ENCODE data around the gene TMPRSS11A. TPM values are rescaled to one million over a fixed set of nuclear protein-coding genes. Genes with fewer than 3 reads are reported as not detected.

The TMPRSS11A gene
- total and polyA plus RNA-seq, 2 experiments from 2014 or later: not detected

DNA sequence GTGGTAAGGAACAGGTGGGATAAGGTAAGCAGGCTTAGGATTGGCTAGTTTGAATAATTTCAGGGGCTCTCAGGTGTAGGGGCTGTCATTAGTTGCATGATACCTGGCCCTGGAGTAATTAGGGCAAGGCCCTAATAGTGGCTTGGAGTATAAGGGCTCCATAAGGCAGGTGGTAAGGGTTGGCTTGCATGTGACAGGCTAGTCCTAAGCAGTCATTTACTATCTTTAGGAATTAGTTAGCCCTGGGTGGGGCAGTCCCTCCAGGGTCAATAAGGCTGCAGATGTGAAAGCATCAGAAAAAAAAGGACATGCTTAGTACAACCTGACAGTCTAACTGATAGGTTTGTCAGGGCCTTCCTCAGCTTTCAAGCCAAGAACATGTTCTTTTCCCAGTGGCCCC lies 71.6 kb downstream of the TMPRSS11A start:
- ATAC-seq (no peak), DNase-seq (ENCODE audit: low spot score) (no peak)
- Mint-ChIP-seq H3K27me3 (ENCODE audit: insufficient read depth, low read depth, poor library complexity) (peaks cover 4% of the 10 kb centered on the region), H3K27ac (no peak overlapping the region), H3K9me3 (peaks cover 8% of the 10 kb centered on the region; the same call in 1 of the 3 replicates), H3K4me3 (no peak overlapping the region), H3K4me1 (peaks cover 5% of the 10 kb centered on the region; the same call in 2 of the 3 replicates), H3K36me3 (ENCODE audit: low read depth) (no peaks in the 10 kb centered on the region)
- no peak for TF ChIP-seq POLR2AphosphoS5 (IDR thresholded peaks at IDR 0.05; ENCODE audit: low read depth)
- no peak for TF ChIP-seq STAT1 (IDR thresholded peaks at IDR 0.05; ENCODE audit: unreplicated experiment)
- no peak for TF ChIP-seq CTCF (conservative IDR thresholded peaks at IDR 0.05; ENCODE audit: low read depth in 2 of 2)
- TF ChIP-seq CREB1 (CRISPR knock-in tag; IDR thresholded peaks at IDR 0.05; ENCODE audit: low read depth): no peak
- TF ChIP-seq, protein P1, sequence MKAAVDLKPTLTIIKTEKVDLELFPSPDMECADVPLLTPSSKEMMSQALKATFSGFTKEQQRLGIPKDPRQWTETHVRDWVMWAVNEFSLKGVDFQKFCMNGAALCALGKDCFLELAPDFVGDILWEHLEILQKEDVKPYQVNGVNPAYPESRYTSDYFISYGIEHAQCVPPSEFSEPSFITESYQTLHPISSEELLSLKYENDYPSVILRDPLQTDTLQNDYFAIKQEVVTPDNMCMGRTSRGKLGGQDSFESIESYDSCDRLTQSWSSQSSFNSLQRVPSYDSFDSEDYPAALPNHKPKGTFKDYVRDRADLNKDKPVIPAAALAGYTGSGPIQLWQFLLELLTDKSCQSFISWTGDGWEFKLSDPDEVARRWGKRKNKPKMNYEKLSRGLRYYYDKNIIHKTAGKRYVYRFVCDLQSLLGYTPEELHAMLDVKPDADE (IDR thresholded peaks at IDR 0.05): no peak
- TF ChIP-seq ZNF331 (CRISPR knock-in tag; IDR thresholded peaks at IDR 0.05; ENCODE audit: low read depth): no peak
- TF ChIP-seq NANOG (IDR thresholded peaks at IDR 0.05; ENCODE audit: borderline replicate concordance): no peak
- TF ChIP-seq ZNF114 (CRISPR knock-in tag; IDR thresholded peaks at IDR 0.05): no peak
- no peak for TF ChIP-seq JUNB (IDR thresholded peaks at IDR 0.05; ENCODE audit: unreplicated experiment)
- TF ChIP-seq ZNF462 (CRISPR knock-in tag; IDR thresholded peaks at IDR 0.05): no peak
- no peaks in the 10 kb centered on the region for H3K9me2 ChIP-seq (ENCODE audit: insufficient read depth)
- H3K27me3 ChIP-seq (ENCODE audit: insufficient read depth): no peaks in the 10 kb centered on the region
- no peaks in the 10 kb centered on the region for H4K20me1 ChIP-seq (replicated peaks; ENCODE audit: insufficient read depth)
- H3K4me1 ChIP-seq (ENCODE audit: insufficient read depth): no peaks in the 10 kb centered on the region
- H3F3A ChIP-seq (replicated peaks; ENCODE audit: low read depth): no peaks in the 10 kb centered on the region
- H3K4me3 ChIP-seq: no peak overlapping the region
- no peak overlapping the region for H3K27ac ChIP-seq (ENCODE audit: low read depth)
- H2AFZ ChIP-seq: no peak overlapping the region
- H3K4me2 ChIP-seq: no peak overlapping the region
- no peaks in the 10 kb centered on the region for H3K79me2 ChIP-seq (replicated peaks; ENCODE audit: insufficient read depth)
- H3K36me3 ChIP-seq (ENCODE audit: insufficient read depth): no peaks in the 10 kb centered on the region
